Keratinocyte (primary cell): ENCODE data around the gene EVC. TPM values are rescaled to one million over a fixed set of nuclear protein-coding genes. Genes with fewer than 3 reads are reported as not detected.

Source experiments
- DNase-seq: peaks from one replicate; pipeline ENCODE4 v3.0.0-alpha.2; 2011; ENCODE audit warnings: low read depth, missing footprints, low spot score
- FAIRE-seq: peaks from 2 replicates; lab custom pipeline; 2011; peaks lifted over from hg19 to GRCh38; lab: Jason Lieb, UNC
- H2AFZ ChIP-seq: 2 replicates; pipeline ENCODE4 v1.6.0; 2012; ENCODE audit warnings: low read length, control low read depth, inconsistent platforms; ENCODE audit not compliant: control insufficient read depth
- H3K27ac ChIP-seq: 2 replicates; pipeline ENCODE4 v1.5.1; 2011; ENCODE audit warnings: low read length; ENCODE audit not compliant: control insufficient read depth, insufficient read depth
- H3K27me3 ChIP-seq: 3 replicates; pipeline ENCODE4 v1.6.0; 2011; ENCODE audit warnings: low read length; ENCODE audit not compliant: control insufficient read depth, insufficient read depth; ENCODE audit errors: extremely low read depth
- H3K36me3 ChIP-seq, 2 experiments: 2 replicates in 1 of 2; 3 replicates in 1 of 2; pipeline ENCODE4 v1.5.1; 2011; ENCODE audit warnings: low read length in 2 of 2, mild to moderate bottlenecking in 1 of 2; ENCODE audit not compliant: control insufficient read depth in 2 of 2, insufficient read depth in 2 of 2; ENCODE audit errors: extremely low read depth in 1 of 2
- H3K4me1 ChIP-seq: 3 replicates; pipeline ENCODE4 v1.5.1; 2011; ENCODE audit warnings: low read length; ENCODE audit not compliant: control insufficient read depth, insufficient read depth; ENCODE audit errors: extremely low read depth
- H3K4me2 ChIP-seq: 3 replicates; pipeline ENCODE4 v1.6.0; 2011; ENCODE audit warnings: low read depth, low read length; ENCODE audit not compliant: control insufficient read depth, insufficient read depth; ENCODE audit errors: extremely low read depth
- H3K4me3 ChIP-seq, 3 experiments: fragments of 200-600 bp in 1 of 3; sonication (generic) in 1 of 3; 2 replicates in 2 of 3; 3 replicates in 1 of 3; pipeline ENCODE4 v1.5.1; 2011 to 2016; ENCODE audit warnings: low read length in 3 of 3, mild to moderate bottlenecking in 3 of 3, control low read depth in 2 of 3, inconsistent platforms in 1 of 3, low read depth in 1 of 3, mixed read lengths in 1 of 3, mixed run types in 1 of 3, moderate library complexity in 1 of 3; ENCODE audit not compliant: control insufficient read depth in 2 of 3, insufficient read depth in 2 of 3; ENCODE audit errors: extremely low read depth in 1 of 3
- H3K79me2 ChIP-seq: 2 replicates; pipeline ENCODE4 v1.6.0; 2012; ENCODE audit warnings: low read length; ENCODE audit not compliant: control insufficient read depth, insufficient read depth
- H3K9ac ChIP-seq: 3 replicates; pipeline ENCODE4 v1.6.0; 2011; ENCODE audit warnings: low read length; ENCODE audit not compliant: control insufficient read depth, insufficient read depth; ENCODE audit errors: extremely low read depth
- H3K9me1 ChIP-seq: 3 replicates; pipeline ENCODE4 v1.6.0; 2011; ENCODE audit warnings: low read length; ENCODE audit not compliant: control insufficient read depth, insufficient read depth; ENCODE audit errors: extremely low read depth
- H3K9me3 ChIP-seq: 2 replicates; pipeline ENCODE4 v1.5.1; 2012; ENCODE audit warnings: low read depth, low read length; ENCODE audit not compliant: control insufficient read depth
- H4K20me1 ChIP-seq: 3 replicates; pipeline ENCODE4 v1.6.0; 2011; ENCODE audit warnings: low read length; ENCODE audit not compliant: control insufficient read depth, insufficient read depth; ENCODE audit errors: extremely low read depth
- EZH2 ChIP-seq: IDR thresholded peaks from one replicate; pipeline ENCODE4 v1.6.1; 2012; ENCODE audit warnings: inconsistent platforms, mild to moderate bottlenecking, low read length, moderate library complexity
- dilution Hi-C: fragments of 300-500 bp; cut with MboI; formaldehyde crosslinking; loops from one replicate; pipeline ENCODE4 v1.7.0; 2020; ENCODE audit warnings: low sequenced_read_pairs; ENCODE audit not compliant: extremely low pct_ligation_motif_present
- polyA plus RNA-seq, 5 experiments: library from polyadenylated mRNA; depleted of rRNA in 3 of 5; stranded (reverse) in 3 of 5; stranded (forward) in 1 of 5; unstranded in 1 of 5; fragments of >200 nt; gene quantifications; 1 replicate in 1 of 5; 2 replicates in 3 of 5; 3 replicates in 1 of 5; pipeline versions ENCODE4 v1.2.1 to v1.2.3, GENCODE V29; 2011 to 2012; ENCODE audit warnings: missing spikeins in 2 of 5, low read depth in 1 of 5, low replicate concordance in 1 of 5
- TF ChIP-seq, protein P1 (sequence below), 3 experiments: IDR thresholded peaks in 1 of 3; conservative IDR thresholded peaks in 1 of 3; optimal IDR thresholded peaks in 1 of 3; 2 replicates in 2 of 3; 3 replicates in 1 of 3; pipeline versions ENCODE3 to v1.5.1; 2011; ENCODE audit warnings: low read length in 3 of 3, mild to moderate bottlenecking in 3 of 3, moderate library complexity in 2 of 3, control low read depth in 1 of 3, inconsistent platforms in 1 of 3; ENCODE audit not compliant: insufficient read depth in 2 of 3; ENCODE audit errors: extremely low read depth in 1 of 3

Gene EVC
- polyA plus RNA-seq, 1 donor (not counting 4 experiments of a cell fraction or from before 2014, with no cell fraction given): 7.3 TPM

DNA sequence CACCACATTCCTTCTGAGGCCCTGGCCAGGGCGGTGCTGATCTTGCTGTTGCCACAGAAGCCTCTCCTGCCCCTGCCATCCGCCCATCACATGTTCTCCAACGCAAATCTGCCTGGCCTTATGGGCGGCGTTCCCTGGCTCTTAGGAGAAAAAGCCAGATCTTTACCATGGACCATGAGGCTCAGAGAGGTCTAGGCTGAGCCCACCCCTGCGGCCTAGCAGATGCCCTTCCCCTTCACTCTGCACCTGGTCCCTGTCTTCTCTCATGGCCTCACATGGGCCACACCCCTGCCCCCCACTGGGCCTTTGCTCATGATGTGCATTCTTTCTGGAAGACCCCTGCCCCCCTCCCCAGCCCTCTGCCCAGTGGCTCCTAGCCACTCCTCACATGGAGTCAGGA, 103.4 kb downstream of the EVC start:
- FAIRE-seq (no peak), DNase-seq (no peak)
- dilution Hi-C loops: no loop called here
- Histone ChIP-seq H3K4me3 (no peak overlapping the region), H3K9me3 (no peaks in the 10 kb centered on the region), H4K20me1 (peaks cover 3% of the 10 kb centered on the region), H3K9ac (no peak overlapping the region), H2AFZ (no peak overlapping the region), H3K36me3 (peaks cover 33 to 46% of the 10 kb centered on the region in 2 experiments), H3K27me3 (no peaks in the 10 kb centered on the region), H3K4me1 (no peaks in the 10 kb centered on the region), H3K9me1 (no peaks in the 10 kb centered on the region), H3K4me2 (no peak overlapping the region), H3K27ac (no peak overlapping the region), H3K79me2 (no peaks in the 10 kb centered on the region)
- TF ChIP-seq EZH2: no peak
- TF ChIP-seq, protein P1, sequence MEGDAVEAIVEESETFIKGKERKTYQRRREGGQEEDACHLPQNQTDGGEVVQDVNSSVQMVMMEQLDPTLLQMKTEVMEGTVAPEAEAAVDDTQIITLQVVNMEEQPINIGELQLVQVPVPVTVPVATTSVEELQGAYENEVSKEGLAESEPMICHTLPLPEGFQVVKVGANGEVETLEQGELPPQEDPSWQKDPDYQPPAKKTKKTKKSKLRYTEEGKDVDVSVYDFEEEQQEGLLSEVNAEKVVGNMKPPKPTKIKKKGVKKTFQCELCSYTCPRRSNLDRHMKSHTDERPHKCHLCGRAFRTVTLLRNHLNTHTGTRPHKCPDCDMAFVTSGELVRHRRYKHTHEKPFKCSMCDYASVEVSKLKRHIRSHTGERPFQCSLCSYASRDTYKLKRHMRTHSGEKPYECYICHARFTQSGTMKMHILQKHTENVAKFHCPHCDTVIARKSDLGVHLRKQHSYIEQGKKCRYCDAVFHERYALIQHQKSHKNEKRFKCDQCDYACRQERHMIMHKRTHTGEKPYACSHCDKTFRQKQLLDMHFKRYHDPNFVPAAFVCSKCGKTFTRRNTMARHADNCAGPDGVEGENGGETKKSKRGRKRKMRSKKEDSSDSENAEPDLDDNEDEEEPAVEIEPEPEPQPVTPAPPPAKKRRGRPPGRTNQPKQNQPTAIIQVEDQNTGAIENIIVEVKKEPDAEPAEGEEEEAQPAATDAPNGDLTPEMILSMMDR (optimal IDR thresholded peaks at IDR 0.05 in 1 of 3, IDR thresholded peaks at IDR 0.05 in 1 of 3, conservative IDR thresholded peaks at IDR 0.05 in 1 of 3; ENCODE audit: extremely low read depth in 1 of 3, insufficient read depth in 2 of 3, low read length in 3 of 3): no peak

DNA sequence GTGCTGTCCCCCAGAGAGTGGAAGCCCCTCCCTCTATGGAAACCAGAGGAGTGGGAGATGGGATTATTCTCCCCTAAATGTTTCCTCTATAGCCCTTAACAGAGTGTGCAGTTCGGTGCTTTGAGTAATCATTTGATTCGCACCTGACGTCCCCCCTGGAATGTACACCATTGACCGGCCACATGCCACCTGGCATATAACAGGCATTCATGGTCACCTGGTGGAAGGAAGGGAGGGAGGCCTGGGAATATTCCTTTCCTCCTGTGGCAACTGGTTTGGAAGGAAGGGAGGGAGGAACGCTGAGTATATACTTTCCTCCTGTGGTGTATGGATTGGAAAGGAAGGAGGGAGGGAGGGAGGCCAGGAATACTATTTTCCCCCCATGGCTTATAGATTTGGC, 104.6 kb downstream of the EVC start:
- H4K20me1 ChIP-seq: peaks cover 3% of the 10 kb centered on the region
- H3K79me2 ChIP-seq: no peaks in the 10 kb centered on the region
- H2AFZ ChIP-seq: no peak overlapping the region
- no peak overlapping the region for H3K4me2 ChIP-seq
- peaks cover 29 to 47% of the 10 kb centered on the region in 2 experiments for H3K36me3 ChIP-seq
- no peak overlapping the region for H3K4me3 ChIP-seq
- H3K9ac ChIP-seq: no peak overlapping the region
- no peak for FAIRE-seq
- dilution Hi-C loops: no loop called here
- H3K9me1 ChIP-seq: no peaks in the 10 kb centered on the region
- H3K27me3 ChIP-seq: no peaks in the 10 kb centered on the region
- no peaks in the 10 kb centered on the region for H3K4me1 ChIP-seq
- no peak for DNase-seq
- no peaks in the 10 kb centered on the region for H3K9me3 ChIP-seq
- H3K27ac ChIP-seq: no peak overlapping the region
- no peak for TF ChIP-seq EZH2
- TF ChIP-seq, protein P1 (optimal IDR thresholded peaks at IDR 0.05 in 1 of 3, IDR thresholded peaks at IDR 0.05 in 1 of 3, conservative IDR thresholded peaks at IDR 0.05 in 1 of 3; ENCODE audit: extremely low read depth in 1 of 3, insufficient read depth in 2 of 3, low read length in 3 of 3): no peak
